Liver (tissue), 9 donors: Measurements from ENCODE around the gene SLC25A22. TPM values are rescaled to one million over a fixed set of nuclear protein-coding genes. Genes with fewer than 3 reads are reported as not detected.

Experiments used
- DNase-seq: peaks from one replicate; pipeline ENCODE4 v3.0.0-alpha.2; 2017; ENCODE audit warnings: low spot score
- H3K27ac ChIP-seq, 2 donors: one replicate each; pipeline ENCODE4 v1.7.0; 2013; ENCODE audit warnings: inconsistent platforms in 2 of 2, low read length in 2 of 2, control low read depth in 1 of 2, low read depth in 1 of 2, mild to moderate bottlenecking in 1 of 2
- H3K27me3 ChIP-seq, 4 donors: one replicate each; pipeline versions ENCODE4 v1.6.1 to v1.7.0; 2013; ENCODE audit warnings: low read length in 3 of 4, inconsistent platforms in 1 of 4, mild to moderate bottlenecking in 1 of 4, moderate library complexity in 1 of 4; ENCODE audit not compliant: control insufficient read depth in 4 of 4, insufficient read depth in 4 of 4
- H3K36me3 ChIP-seq, 4 donors: one replicate each; pipeline versions ENCODE4 v1.6.1 to v1.7.0; 2013; ENCODE audit warnings: low read length in 3 of 4, mild to moderate bottlenecking in 3 of 4, low read depth in 1 of 4, moderate library complexity in 1 of 4; ENCODE audit not compliant: control insufficient read depth in 4 of 4, insufficient read depth in 3 of 4
- H3K4me1 ChIP-seq, 4 donors: one replicate each; pipeline versions ENCODE4 v1.6.1 to v1.7.0; 2013; ENCODE audit warnings: low read length in 3 of 4, mild to moderate bottlenecking in 3 of 4, moderate library complexity in 1 of 4; ENCODE audit not compliant: control insufficient read depth in 4 of 4, insufficient read depth in 4 of 4
- H3K4me3 ChIP-seq, 3 donors: one replicate each; pipeline versions ENCODE4 v1.6.1 to v1.7.0; 2013; ENCODE audit warnings: low read length in 3 of 3, control low read depth in 1 of 3, low read depth in 1 of 3, mild to moderate bottlenecking in 1 of 3
- H3K9ac ChIP-seq, 2 donors: one replicate each; pipeline ENCODE4 v1.7.0; 2013; ENCODE audit warnings: low read length in 2 of 2, mild to moderate bottlenecking in 2 of 2, moderate library complexity in 2 of 2, control low read depth in 1 of 2, low read depth in 1 of 2
- H3K9me3 ChIP-seq, 4 donors: one replicate each; pipeline versions ENCODE4 v1.6.1 to v1.7.0; 2013; ENCODE audit warnings: low read length in 3 of 4; ENCODE audit not compliant: control insufficient read depth in 4 of 4
- ATF3 ChIP-seq: IDR thresholded peaks from 2 replicates; pipeline ENCODE4 v1.6.1; 2016; ENCODE audit warnings: antibody characterized with exemption
- CTCF ChIP-seq: fragments of 150-350 bp; IDR thresholded peaks from 2 replicates; pipeline ENCODE4 v1.5.1; 2017; ENCODE audit warnings: improper control_type of control experiment, low read depth, low read length; ENCODE audit not compliant: missing input control
- EGR1 ChIP-seq, 2 donors: IDR thresholded peaks; 2 replicates each; pipeline ENCODE4 v1.6.1; 2016 to 2018; ENCODE audit warnings: antibody characterized with exemption in 2 of 2, low read depth in 2 of 2
- FOXA1 ChIP-seq: IDR thresholded peaks from 2 replicates; pipeline ENCODE4 v1.6.1; 2016; ENCODE audit warnings: antibody characterized with exemption
- FOXA2 ChIP-seq: IDR thresholded peaks from 2 replicates; pipeline ENCODE4 v1.6.1; 2016; ENCODE audit warnings: antibody characterized with exemption
- GABPA ChIP-seq, 2 donors: IDR thresholded peaks in 1 of 2; conservative IDR thresholded peaks in 1 of 2; 2 replicates each; pipeline ENCODE4 v1.6.1; 2016; ENCODE audit warnings: antibody characterized with exemption in 2 of 2, mild to moderate bottlenecking in 1 of 2, moderate library complexity in 1 of 2
- HNF4A ChIP-seq, 2 donors: conservative IDR thresholded peaks; 2 replicates each; pipeline ENCODE4 v1.6.1; 2016; ENCODE audit warnings: antibody characterized with exemption in 2 of 2, mild to moderate bottlenecking in 2 of 2
- HNF4G ChIP-seq: IDR thresholded peaks from 2 replicates; pipeline ENCODE4 v1.6.1; 2016; ENCODE audit warnings: antibody characterized with exemption
- JUND ChIP-seq, 2 donors: IDR thresholded peaks; 2 replicates each; pipeline ENCODE4 v1.6.1; 2016; ENCODE audit warnings: antibody characterized with exemption in 2 of 2
- MAX ChIP-seq: IDR thresholded peaks from 2 replicates; pipeline ENCODE4 v1.6.1; 2016; ENCODE audit warnings: antibody characterized with exemption
- RAD21 ChIP-seq, 2 donors: IDR thresholded peaks; 2 replicates each; pipeline ENCODE4 v1.6.1; 2016; ENCODE audit warnings: antibody characterized with exemption in 2 of 2, mild to moderate bottlenecking in 2 of 2
- REST ChIP-seq: IDR thresholded peaks from 2 replicates; pipeline ENCODE4 v1.6.1; 2016; ENCODE audit warnings: antibody characterized with exemption, mild to moderate bottlenecking
- SP1 ChIP-seq: IDR thresholded peaks from 2 replicates; pipeline ENCODE4 v1.6.1; 2018; ENCODE audit warnings: antibody characterized with exemption, mild to moderate bottlenecking
- YY1 ChIP-seq: IDR thresholded peaks from 2 replicates; pipeline ENCODE4 v1.6.1; 2016; ENCODE audit warnings: antibody characterized with exemption, mild to moderate bottlenecking
- ZBTB33 ChIP-seq: IDR thresholded peaks from 2 replicates; pipeline ENCODE4 v1.6.1; 2016; ENCODE audit warnings: antibody characterized with exemption
- WGBS: extraction: QIAGEN DNeasy Blood & Tissue Kit; methylation state at CpG from one replicate; pipeline ENCODE4 v1.1.7; 2013; 5-methylcytosine and 5-hydroxymethylcytosine counted together
- polyA plus RNA-seq, 2 donors: library from polyadenylated mRNA; stranded (reverse) in 1 of 2; unstranded in 1 of 2; fragments of 200-250 nt in 1 of 2; fragments of >200 nt in 1 of 2; fragmentation: Nextera tagmentation in 1 of 2; extraction: Ambion mirVana in 1 of 2; gene quantifications; one replicate each; pipeline versions ENCODE4 v1.2.1 to v1.2.3, GENCODE V29; 2013 to 2015
- total RNA-seq, 2 donors: library from RNA; depleted of rRNA; stranded (reverse); fragments of >200 nt; gene quantifications; one replicate each; pipeline ENCODE4 v1.2.3, GENCODE V29; 2014
- donor health status: healthy.
- donor health status: healthy.
- donor health status: healthy.
- donor health status: healthy.
- donor health status: healthy.

The SLC25A22 gene
- total and polyA plus RNA-seq, 4 donors, result 5.3 to 26.8 (median 12.1) TPM

GRCh38 chr11:841981-842369 is 43.9 kb upstream of the SLC25A22 start:
- under 1% methylated on average over 27 of the region's 27 CpGs for WGBS
- Histone ChIP-seq H3K4me3 (peak overlapping the region; percentile 96 to 100 (median 97)), H3K9me3 (no peaks in the 10 kb centered on the region), H3K27ac (peak overlapping the region; percentile 76 to 90), H3K27me3 (no peaks in the 10 kb centered on the region), H3K4me1 (peaks cover 22 to 58% (median 35%) of the 10 kb centered on the region in 4 donors), H3K9ac (peak overlapping the region; percentile 69 to 89), H3K36me3 (peaks cover 5 to 26% (median 10%) of the 10 kb centered on the region in 4 donors)
- no peak for TF ChIP-seq JUND (IDR thresholded peaks at IDR 0.05)
- no peak for TF ChIP-seq YY1
- no peak for TF ChIP-seq FOXA1
- TF ChIP-seq ZBTB33, result no peak
- TF ChIP-seq EGR1 (IDR thresholded peaks at IDR 0.05; ENCODE audit: low read depth in 2 of 2), result no peak
- no peak for TF ChIP-seq SP1
- no peak for TF ChIP-seq HNF4G
- no peak for TF ChIP-seq ATF3
- no peak for TF ChIP-seq GABPA (IDR thresholded peaks at IDR 0.05 in 1 of 2, conservative IDR thresholded peaks at IDR 0.05 in 1 of 2)
- TF ChIP-seq HNF4A (conservative IDR thresholded peaks at IDR 0.05), result no peak
- TF ChIP-seq MAX, result no peak
- no peak for TF ChIP-seq RAD21 (IDR thresholded peaks at IDR 0.05)
- no peak for TF ChIP-seq FOXA2
- no peak for TF ChIP-seq REST
- DNase-seq, result no peak

- H3K9ac ChIP-seq, result no peak overlapping the region
- peaks cover 28 to 55% (median 38%) of the 10 kb centered on the region in 4 donors for H3K4me1 ChIP-seq
- no peak overlapping the region for H3K4me3 ChIP-seq
- no peaks in the 10 kb centered on the region for H3K27me3 ChIP-seq
- no peak for DNase-seq
- no peak for TF ChIP-seq REST
- no peak for TF ChIP-seq GABPA (IDR thresholded peaks at IDR 0.05 in 1 of 2, conservative IDR thresholded peaks at IDR 0.05 in 1 of 2)
- TF ChIP-seq CTCF, result no peak
- peak in 1 of 2 donors; percentile 7 for TF ChIP-seq RAD21 (IDR thresholded peaks at IDR 0.05)
- no peak for TF ChIP-seq HNF4G
- H3K27ac ChIP-seq, result no peak overlapping the region
- H3K36me3 ChIP-seq, result peaks cover 5 to 28% (median 11%) of the 10 kb centered on the region in 4 donors
- H3K9me3 ChIP-seq, result no peaks in the 10 kb centered on the region
- 88% methylated on average over 25 of the region's 25 CpGs for WGBS
Observed at GRCh38 chr11:839875-840617, 42.0 kb upstream of the SLC25A22 start.
